A549 (cell line): ENCODE measurements around the gene UBN1.

Source experiments
- BHLHE40 ChIP-seq: IDR thresholded peaks from 2 replicates; pipeline ENCODE4 v1.6.1; 2012; ENCODE audit warnings: low read depth, low read length, inconsistent platforms
- CHD4 ChIP-seq: fragments of 200-600 bp; sonication (generic); IDR thresholded peaks from 2 replicates; pipeline ENCODE4 v1.6.1; 2016; ENCODE audit warnings: antibody characterized with exemption, mild to moderate bottlenecking, borderline replicate concordance
- EP300 ChIP-seq, 2 experiments: fragments of >200 bp; sonication (Bioruptor Twin); formaldehyde crosslinking; IDR thresholded peaks; 2 replicates in 1 of 2; 3 replicates in 1 of 2; pipeline ENCODE4 v1.6.1; 2016 to 2017
- ESRRA ChIP-seq: fragments of 150-350 bp; IDR thresholded peaks from 2 replicates; pipeline ENCODE4 v1.6.1; 2014; ENCODE audit warnings: mild to moderate bottlenecking, low read length, borderline replicate concordance
- FOSL2 ChIP-seq, 2 experiments: fragments of 450-650 bp in 1 of 2; fragments of >200 bp in 1 of 2; sonication (Bioruptor Twin) in 1 of 2; formaldehyde crosslinking; IDR thresholded peaks; 2 replicates each; pipeline versions ENCODE4 v1.5.0 to v1.6.1; 2016 to 2020; ENCODE audit warnings: mild to moderate bottlenecking in 1 of 2, moderate library complexity in 1 of 2
- MAFK ChIP-seq: fragments of 450-650 bp; IDR thresholded peaks from 2 replicates; pipeline ENCODE4 v1.6.1; 2014; ENCODE audit not compliant: partially characterized antibody
- MYC ChIP-seq: IDR thresholded peaks from 2 replicates; pipeline ENCODE4 v1.6.1; 2012; ENCODE audit warnings: mild to moderate bottlenecking, inconsistent platforms, low read length, improper control_type of control experiment, borderline replicate concordance
- NFE2L2 ChIP-seq: fragments of 150-350 bp; conservative IDR thresholded peaks from 2 replicates; pipeline ENCODE4 v1.6.1; 2014; ENCODE audit warnings: low read length
- PHF8 ChIP-seq: fragments of 200-600 bp; sonication (generic); IDR thresholded peaks from 2 replicates; pipeline ENCODE4 v1.6.1; 2016; ENCODE audit warnings: low read depth, mild to moderate bottlenecking, antibody characterized with exemption, moderate library complexity, borderline replicate concordance
- POLR2A ChIP-seq: IDR thresholded peaks from 2 replicates; pipeline ENCODE4 v1.6.1; 2012; ENCODE audit warnings: mild to moderate bottlenecking, low read length
- RAD21 ChIP-seq, 2 experiments: fragments of >200 bp in 1 of 2; sonication (Bioruptor Twin) in 1 of 2; formaldehyde crosslinking in 1 of 2; IDR thresholded peaks in 1 of 2; conservative IDR thresholded peaks in 1 of 2; 2 replicates in 1 of 2; 3 replicates in 1 of 2; pipeline ENCODE4 v1.6.1; 2012 to 2018; ENCODE audit warnings: inconsistent platforms in 1 of 2
- ZNF302 ChIP-seq: fragments of 250-450 bp; sonication (Bioruptor Pico); IDR thresholded peaks from 2 replicates; pipeline ENCODE4 v1.9.0; 2021; ENCODE audit warnings: inconsistent platforms, mild to moderate bottlenecking, moderate library complexity
- TF ChIP-seq, protein P1 (sequence below): fragments of >200 bp; sonication (Bioruptor Twin); formaldehyde crosslinking; IDR thresholded peaks from 3 replicates; pipeline ENCODE4 v1.5.1; 2016

GRCh38 chr16:4837733-4838501 lies 9.4 kb upstream of the UBN1 start:
- TF ChIP-seq BHLHE40, result no peak
- no peak for TF ChIP-seq FOSL2 (IDR thresholded peaks at IDR 0.05)
- TF ChIP-seq FOSL2 (CRISPR knock-in tag; IDR thresholded peaks at IDR 0.05), result no peak
- TF ChIP-seq, protein P1, sequence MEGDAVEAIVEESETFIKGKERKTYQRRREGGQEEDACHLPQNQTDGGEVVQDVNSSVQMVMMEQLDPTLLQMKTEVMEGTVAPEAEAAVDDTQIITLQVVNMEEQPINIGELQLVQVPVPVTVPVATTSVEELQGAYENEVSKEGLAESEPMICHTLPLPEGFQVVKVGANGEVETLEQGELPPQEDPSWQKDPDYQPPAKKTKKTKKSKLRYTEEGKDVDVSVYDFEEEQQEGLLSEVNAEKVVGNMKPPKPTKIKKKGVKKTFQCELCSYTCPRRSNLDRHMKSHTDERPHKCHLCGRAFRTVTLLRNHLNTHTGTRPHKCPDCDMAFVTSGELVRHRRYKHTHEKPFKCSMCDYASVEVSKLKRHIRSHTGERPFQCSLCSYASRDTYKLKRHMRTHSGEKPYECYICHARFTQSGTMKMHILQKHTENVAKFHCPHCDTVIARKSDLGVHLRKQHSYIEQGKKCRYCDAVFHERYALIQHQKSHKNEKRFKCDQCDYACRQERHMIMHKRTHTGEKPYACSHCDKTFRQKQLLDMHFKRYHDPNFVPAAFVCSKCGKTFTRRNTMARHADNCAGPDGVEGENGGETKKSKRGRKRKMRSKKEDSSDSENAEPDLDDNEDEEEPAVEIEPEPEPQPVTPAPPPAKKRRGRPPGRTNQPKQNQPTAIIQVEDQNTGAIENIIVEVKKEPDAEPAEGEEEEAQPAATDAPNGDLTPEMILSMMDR, result no peak
- no peak for TF ChIP-seq ZNF302
- no peak for TF ChIP-seq MAFK
- TF ChIP-seq EP300 (IDR thresholded peaks at IDR 0.05), result no peak
- TF ChIP-seq ESRRA, result no peak
- TF ChIP-seq MYC, result no peak
- no peak for TF ChIP-seq PHF8
- no peak for TF ChIP-seq POLR2A
- TF ChIP-seq RAD21 (conservative IDR thresholded peaks at IDR 0.05 in 1 of 2, IDR thresholded peaks at IDR 0.05 in 1 of 2), result no peak
- no peak for TF ChIP-seq CHD4
- TF ChIP-seq NFE2L2, result no peak
